ENCODE data around the gene IL1RL1.

The IL1RL1 gene

GRCh38 chr2:102310964-102311640, at the start of gene IL1RL1:
TSS of gene IL1RL1 (plus strand) at chr2:102311563. CDS start at chr2:102338265, 26,702 bp downstream.
- DNase-seq (ENCODE audit: low spot score), result no peak

GRCh38 chr2:102262216-102263129, 48.9 kb upstream of the IL1RL1 start:
- no peak for DNase-seq (ENCODE audit: low spot score)

- DNase-seq (ENCODE audit: low spot score), result no peak
These were observed 46.4 kb upstream of the IL1RL1 start for GRCh38 chr2:102264952-102265351.

GRCh38 chr2:102266204-102266603, 45.2 kb upstream of the IL1RL1 start:
- no peak for DNase-seq (ENCODE audit: low spot score)

- DNase-seq (ENCODE audit: low spot score), result no peak
These were observed 43.6 kb upstream of the IL1RL1 start for GRCh38 chr2:102267774-102268173.

- DNase-seq (ENCODE audit: low spot score), result no peak
These were observed 42.7 kb upstream of the IL1RL1 start for GRCh38 chr2:102268510-102269199.

- DNase-seq (ENCODE audit: low spot score), result no peak
These were observed 42.2 kb upstream of the IL1RL1 start for GRCh38 chr2:102269200-102269524.

- no peak for DNase-seq (ENCODE audit: low spot score)
These were observed 39.5 kb upstream of the IL1RL1 start for GRCh38 chr2:102271844-102272243.

GRCh38 chr2:102273619-102274211, 37.6 kb upstream of the IL1RL1 start:
- DNase-seq (ENCODE audit: low spot score), result no peak

GRCh38 chr2:102276549-102277201, 34.7 kb upstream of the IL1RL1 start:
- DNase-seq (ENCODE audit: low spot score), result no peak

GRCh38 chr2:102277202-102277700, 34.1 kb upstream of the IL1RL1 start:
- no peak for DNase-seq (ENCODE audit: low spot score)

GRCh38 chr2:102278720-102279390, 32.5 kb upstream of the IL1RL1 start:
- no peak for DNase-seq (ENCODE audit: low spot score)

- no peak for DNase-seq (ENCODE audit: low spot score)
These were observed 32.0 kb upstream of the IL1RL1 start for GRCh38 chr2:102279391-102279735.

GRCh38 chr2:102282678-102283091, 28.7 kb upstream of the IL1RL1 start:
- DNase-seq (ENCODE audit: low spot score), result no peak

- no peak for DNase-seq (ENCODE audit: low spot score)
These were observed 27.4 kb upstream of the IL1RL1 start for GRCh38 chr2:102283996-102284395.

GRCh38 chr2:102284611-102285010, 26.8 kb upstream of the IL1RL1 start:
- no peak for DNase-seq (ENCODE audit: low spot score)

- no peak for DNase-seq (ENCODE audit: low spot score)
These were observed 26.0 kb upstream of the IL1RL1 start for GRCh38 chr2:102285368-102285767.

GRCh38 chr2:102286041-102286440, 25.3 kb upstream of the IL1RL1 start:
- DNase-seq (ENCODE audit: low spot score), result no peak

- no peak for DNase-seq (ENCODE audit: low spot score)
These were observed 22.2 kb upstream of the IL1RL1 start for GRCh38 chr2:102289129-102289528.

GRCh38 chr2:102290594-102290993, 20.8 kb upstream of the IL1RL1 start:
- no peak for DNase-seq (ENCODE audit: low spot score)
